Measurements from ENCODE around the gene EMX2.

Gene EMX2

GRCh38 chr10:117532451-117533107, 10.0 kb upstream of the EMX2 start:
- FAIRE-seq: no peak

- FAIRE-seq: no peak
These were observed 8.9 kb upstream of the EMX2 start for GRCh38 chr10:117533507-117534281.

GRCh38 chr10:117534321-117535297, 7.9 kb upstream of the EMX2 start:
- no peak for FAIRE-seq

GRCh38 chr10:117535298-117536071, 7.1 kb upstream of the EMX2 start:
- no peak for FAIRE-seq

GRCh38 chr10:117536072-117536865, 6.3 kb upstream of the EMX2 start:
- no peak for FAIRE-seq

- FAIRE-seq: no peak
These were observed 5.6 kb upstream of the EMX2 start for GRCh38 chr10:117536866-117537435.

GRCh38 chr10:117537436-117537903, 5.1 kb upstream of the EMX2 start:
- no peak for FAIRE-seq

GRCh38 chr10:117537904-117538524, 4.5 kb upstream of the EMX2 start:
- no peak for FAIRE-seq

GRCh38 chr10:117539361-117539773, 3.2 kb upstream of the EMX2 start:
- FAIRE-seq: no peak

- FAIRE-seq: no peak
These were observed 2.5 kb upstream of the EMX2 start for GRCh38 chr10:117539903-117540639.

GRCh38 chr10:117540640-117541404, 1.7 kb upstream of the EMX2 start:
- no peak for FAIRE-seq

- no peak for FAIRE-seq
These were observed 1.1 kb upstream of the EMX2 start for GRCh38 chr10:117541405-117541908.

- no peak for FAIRE-seq
These were observed 439 bp upstream of the EMX2 start for GRCh38 chr10:117541909-117542705.

GRCh38 chr10:117543225-117544003, 868 bp downstream of the EMX2 start:
- FAIRE-seq: no peak

- no peak for FAIRE-seq
These were observed 1.6 kb downstream of the EMX2 start for GRCh38 chr10:117544004-117544701.

GRCh38 chr10:117544711-117545140, 2.2 kb downstream of the EMX2 start:
- no peak for FAIRE-seq

Measured in G401.6 (cell line).